ENCODE results near the gene MSH3.

- TF ChIP-seq POLR2A (IDR thresholded peaks at IDR 0.05) = no peak
- no peak for TF ChIP-seq CTCF (IDR thresholded peaks at IDR 0.05)
Observed at GRCh38 chr5:80738466-80738865, 84.0 kb downstream of the MSH3 start.
